ENCODE results near the gene RAI1.
A peak's percentile ranks its signal among the peaks of the same experiment; 100 is the strongest.
"Not testable (repeated sequence)": the region's sequence is repeated elsewhere in the genome, so short reads cannot be mapped to it uniquely, and the experiment has no call there.

RAI1 gene

GRCh38 chr17:17689312-17689711 lies 8.1 kb downstream of the RAI1 start:
- H3K4me3 ChIP-seq (replicated peaks; ENCODE audit: low read depth, low read length) = no peak overlapping the region
- no peaks in the 10 kb centered on the region for H3K36me3 ChIP-seq (ENCODE audit: control insufficient read depth, insufficient read depth, low read length)
- DNase-seq (ENCODE audit: extremely low read depth, insufficient read length) = no peak
- H3K27me3 ChIP-seq (replicated peaks; ENCODE audit: control insufficient read depth, insufficient read depth, low read length) = no peaks in the 10 kb centered on the region
- TF ChIP-seq CTCF (IDR thresholded peaks at IDR 0.05; ENCODE audit: insufficient read depth, low read length, poor library complexity, severe bottlenecking) = no peak

GRCh38 chr17:17690233-17690632 lies 9.0 kb downstream of the RAI1 start:
- DNase-seq (ENCODE audit: extremely low read depth, insufficient read length); H3K27me3 ChIP-seq (replicated peaks; ENCODE audit: control insufficient read depth, insufficient read depth, low read length); H3K4me3 ChIP-seq (replicated peaks; ENCODE audit: low read depth, low read length); H3K36me3 ChIP-seq (ENCODE audit: control insufficient read depth, insufficient read depth, low read length): not testable (repeated sequence)

- Histone ChIP-seq H3K36me3 (ENCODE audit: control insufficient read depth, insufficient read depth, low read length) (no peaks in the 10 kb centered on the region), H3K4me3 (replicated peaks; ENCODE audit: low read depth, low read length) (0 out of 2 replicates have a peak overlapping the region, but pooled peaks have one; percentile 7), H3K27me3 (replicated peaks; ENCODE audit: control insufficient read depth, insufficient read depth, low read length) (no peaks in the 10 kb centered on the region)
- TF ChIP-seq CTCF (IDR thresholded peaks at IDR 0.05; ENCODE audit: insufficient read depth, low read length, poor library complexity, severe bottlenecking) = no peak
- DNase-seq (ENCODE audit: extremely low read depth, insufficient read length) = peak; percentile 84
Observed at GRCh38 chr17:17691468-17692263, 10.4 kb downstream of the RAI1 start.

GRCh38 chr17:17692353-17693252 lies 11.3 kb downstream of the RAI1 start:
- no peak for DNase-seq (ENCODE audit: extremely low read depth, insufficient read length)
- Histone ChIP-seq H3K27me3 (replicated peaks; ENCODE audit: control insufficient read depth, insufficient read depth, low read length) (no peaks in the 10 kb centered on the region), H3K36me3 (ENCODE audit: control insufficient read depth, insufficient read depth, low read length) (no peaks in the 10 kb centered on the region), H3K4me3 (replicated peaks; ENCODE audit: low read depth, low read length) (no peak overlapping the region)
- no peak for TF ChIP-seq CTCF (IDR thresholded peaks at IDR 0.05; ENCODE audit: insufficient read depth, low read length, poor library complexity, severe bottlenecking)

GRCh38 chr17:17693253-17694168 lies 12.3 kb downstream of the RAI1 start:
- H3K4me3 ChIP-seq (replicated peaks; ENCODE audit: low read depth, low read length) = no peak overlapping the region; the same call in 1 of the 2 replicates
- H3K27me3 ChIP-seq (replicated peaks; ENCODE audit: control insufficient read depth, insufficient read depth, low read length) = no peaks in the 10 kb centered on the region
- no peaks in the 10 kb centered on the region for H3K36me3 ChIP-seq (ENCODE audit: control insufficient read depth, insufficient read depth, low read length)
- DNase-seq (ENCODE audit: extremely low read depth, insufficient read length) = peak; percentile 44
- TF ChIP-seq CTCF (IDR thresholded peaks at IDR 0.05; ENCODE audit: insufficient read depth, low read length, poor library complexity, severe bottlenecking) = no peak
